ENCODE data around the gene DIAPH3. TPM values are rescaled to one million over a fixed set of nuclear protein-coding genes. Genes with fewer than 3 reads are reported as not detected.

Gene DIAPH3
- polyA plus RNA-seq, 1 of the 3 experiments (the other 2 are of a cell fraction) = 5.4 TPM

GRCh38 chr13:60169239-60170031, 5.7 kb upstream of the DIAPH3 start:
- Histone ChIP-seq H3K9me2 (no peaks in the 10 kb centered on the region), H3K27me3 (ENCODE audit: insufficient read depth) (no peaks in the 10 kb centered on the region), H3K4me2 (no peak overlapping the region), H3K79me2 (ENCODE audit: insufficient read depth) (peaks cover 11% of the 10 kb centered on the region; the same call in 1 of the 2 replicates), H3K36me3 (replicated peaks in 1 of 2; ENCODE audit: control insufficient read depth in 1 of 2, insufficient read depth in 2 of 2, low read length in 1 of 2) (no peaks in the 10 kb centered on the region), H4K20me1 (ENCODE audit: insufficient read depth) (no peaks in the 10 kb centered on the region), H3F3A (replicated peaks; ENCODE audit: insufficient read depth) (no peaks in the 10 kb centered on the region), H3K4me3 (ENCODE audit: low read depth in 2 of 2, low read length in 1 of 2) (no peak overlapping the region), H3K4me1 (ENCODE audit: control insufficient read depth in 1 of 2, insufficient read depth in 2 of 2, low read depth in 1 of 2, low read length in 1 of 2) (peaks cover 6 to 12% of the 10 kb centered on the region in 2 experiments; a peak in 2 of 4 replicates), H3K27ac (ENCODE audit: low read depth in 2 of 2, low read length in 1 of 2) (no peak overlapping the region), H2AFZ (ENCODE audit: low read depth) (no peak overlapping the region), H3K9me3 (no peaks in the 10 kb centered on the region), H3K9ac (no peak overlapping the region)
- TF ChIP-seq GATA2 (CRISPR knock-in tag; IDR thresholded peaks at IDR 0.05) = no peak
- TF ChIP-seq CTCF (IDR thresholded peaks at IDR 0.05) = peak; percentile 25; the same call in 1 of the 2 replicates
- no peak for DNase-seq
- WGBS (ENCODE audit: low lambda C conversion rate) = 51% methylated on average over 3 of the region's 3 CpGs
- POLR2A ChIA-PET = no interaction called here
- CTCF ChIA-PET = interaction anchor here (1.1 kb wide), 1 partner anchor 19 kb away, joined by 3 read pairs; no protein-coding TSS in a partner anchor

- peaks cover 0 to 3% of the 10 kb centered on the region in 2 experiments for H3K36me3 ChIP-seq (replicated peaks in 1 of 2; ENCODE audit: control insufficient read depth in 1 of 2, insufficient read depth in 2 of 2, low read length in 1 of 2)
- H3K9me2 ChIP-seq = no peaks in the 10 kb centered on the region
- DNase-seq = no peak
- 92% methylated on average over 3 of the region's 3 CpGs for WGBS (ENCODE audit: low lambda C conversion rate)
- H3K4me2 ChIP-seq = no peak overlapping the region
- H3K27ac ChIP-seq (ENCODE audit: low read depth in 2 of 2, low read length in 1 of 2) = no peak overlapping the region
- peaks cover 10 to 15% of the 10 kb centered on the region in 2 experiments; a peak in 3 of 4 replicates for H3K4me1 ChIP-seq (ENCODE audit: control insufficient read depth in 1 of 2, insufficient read depth in 2 of 2, low read depth in 1 of 2, low read length in 1 of 2)
- no peak overlapping the region for H3K9ac ChIP-seq
- CTCF ChIA-PET = no interaction called here
- H3K4me3 ChIP-seq (ENCODE audit: low read depth in 2 of 2, low read length in 1 of 2) = no peak overlapping the region
- H3K79me2 ChIP-seq (ENCODE audit: insufficient read depth) = peaks cover 29% of the 10 kb centered on the region
- H3F3A ChIP-seq (replicated peaks; ENCODE audit: insufficient read depth) = peaks cover 3% of the 10 kb centered on the region
- no peaks in the 10 kb centered on the region for H3K27me3 ChIP-seq (ENCODE audit: insufficient read depth)
- peaks cover 1% of the 10 kb centered on the region; the same call in 1 of the 2 replicates for H3K9me3 ChIP-seq
- TF ChIP-seq RAD21 (IDR thresholded peaks at IDR 0.05; ENCODE audit: low read length) (no peak), TCF12 (IDR thresholded peaks at IDR 0.05) (no peak), RCOR1 (IDR thresholded peaks at IDR 0.05; ENCODE audit: low read length) (no peak), IRF3 (IDR thresholded peaks at IDR 0.05; ENCODE audit: low read depth, low read length) (no peak), TEAD4 (IDR thresholded peaks at IDR 0.05; ENCODE audit: borderline replicate concordance, insufficient read depth) (no peak), FOSL2 (IDR thresholded peaks at IDR 0.05; ENCODE audit: borderline replicate concordance, low read depth) (no peak), CTCF (IDR thresholded peaks at IDR 0.05) (no peak), USF2 (IDR thresholded peaks at IDR 0.05; ENCODE audit: borderline replicate concordance, low read depth, low read length) (no peak), TAF1 (IDR thresholded peaks at IDR 0.05; ENCODE audit: borderline replicate concordance, low read depth, low read length) (no peak), MAX (IDR thresholded peaks at IDR 0.05; ENCODE audit: low read depth) (no peak), REST (IDR thresholded peaks at IDR 0.05; ENCODE audit: low read depth, low read length) (no peak), ELF1 (IDR thresholded peaks at IDR 0.05) (no peak)
- POLR2A ChIA-PET = no interaction called here
- no peaks in the 10 kb centered on the region for H4K20me1 ChIP-seq (ENCODE audit: insufficient read depth)
- H2AFZ ChIP-seq (ENCODE audit: low read depth) = no peak overlapping the region
These were observed 3.4 kb upstream of the DIAPH3 start for GRCh38 chr13:60167121-60167520.

Data from SK-N-SH (cell line).